ENCODE results near the gene CACNA2D3.

DNA sequence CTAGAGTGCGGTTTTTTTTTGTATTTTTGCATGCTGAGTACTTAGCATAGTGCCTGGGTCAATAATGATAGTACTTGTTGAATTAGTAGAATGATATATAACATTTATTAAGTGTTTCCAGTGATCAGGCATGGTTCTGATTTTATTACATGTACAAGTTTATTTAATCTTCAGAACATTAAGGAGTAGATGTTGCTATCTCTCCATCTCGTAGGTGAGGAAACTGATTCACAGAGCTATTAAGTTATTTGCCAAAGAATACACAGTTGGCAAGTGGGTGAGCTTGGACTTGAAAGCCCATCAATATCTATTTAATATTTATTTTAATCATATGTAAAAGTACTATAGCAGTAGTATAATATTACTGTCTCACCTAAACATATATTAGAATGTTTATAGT lies 219.5 kb downstream of the CACNA2D3 start:
- TF ChIP-seq POLR2A (IDR thresholded peaks at IDR 0.05): no peak
- TF ChIP-seq, protein P1, sequence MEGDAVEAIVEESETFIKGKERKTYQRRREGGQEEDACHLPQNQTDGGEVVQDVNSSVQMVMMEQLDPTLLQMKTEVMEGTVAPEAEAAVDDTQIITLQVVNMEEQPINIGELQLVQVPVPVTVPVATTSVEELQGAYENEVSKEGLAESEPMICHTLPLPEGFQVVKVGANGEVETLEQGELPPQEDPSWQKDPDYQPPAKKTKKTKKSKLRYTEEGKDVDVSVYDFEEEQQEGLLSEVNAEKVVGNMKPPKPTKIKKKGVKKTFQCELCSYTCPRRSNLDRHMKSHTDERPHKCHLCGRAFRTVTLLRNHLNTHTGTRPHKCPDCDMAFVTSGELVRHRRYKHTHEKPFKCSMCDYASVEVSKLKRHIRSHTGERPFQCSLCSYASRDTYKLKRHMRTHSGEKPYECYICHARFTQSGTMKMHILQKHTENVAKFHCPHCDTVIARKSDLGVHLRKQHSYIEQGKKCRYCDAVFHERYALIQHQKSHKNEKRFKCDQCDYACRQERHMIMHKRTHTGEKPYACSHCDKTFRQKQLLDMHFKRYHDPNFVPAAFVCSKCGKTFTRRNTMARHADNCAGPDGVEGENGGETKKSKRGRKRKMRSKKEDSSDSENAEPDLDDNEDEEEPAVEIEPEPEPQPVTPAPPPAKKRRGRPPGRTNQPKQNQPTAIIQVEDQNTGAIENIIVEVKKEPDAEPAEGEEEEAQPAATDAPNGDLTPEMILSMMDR (IDR thresholded peaks at IDR 0.05): no peak
